GM23248 (cell line): ENCODE measurements around the gene PRKCB.

ENCODE experiments used
- EZH2 ChIP-seq: fragments of 200-600 bp; sonication (generic); IDR thresholded peaks from 2 replicates; pipeline ENCODE4 v1.6.1; 2018; ENCODE audit warnings: antibody characterized with exemption, mild to moderate bottlenecking; ENCODE audit not compliant: insufficient read depth, poor library complexity, severe bottlenecking
- EZH2phosphoT487 ChIP-seq: fragments of 200-600 bp; sonication (generic); IDR thresholded peaks from 2 replicates; pipeline ENCODE4 v1.6.1; 2018; ENCODE audit warnings: antibody characterized with exemption, moderate library complexity, mild to moderate bottlenecking, low read depth; ENCODE audit not compliant: insufficient read depth

DNA sequence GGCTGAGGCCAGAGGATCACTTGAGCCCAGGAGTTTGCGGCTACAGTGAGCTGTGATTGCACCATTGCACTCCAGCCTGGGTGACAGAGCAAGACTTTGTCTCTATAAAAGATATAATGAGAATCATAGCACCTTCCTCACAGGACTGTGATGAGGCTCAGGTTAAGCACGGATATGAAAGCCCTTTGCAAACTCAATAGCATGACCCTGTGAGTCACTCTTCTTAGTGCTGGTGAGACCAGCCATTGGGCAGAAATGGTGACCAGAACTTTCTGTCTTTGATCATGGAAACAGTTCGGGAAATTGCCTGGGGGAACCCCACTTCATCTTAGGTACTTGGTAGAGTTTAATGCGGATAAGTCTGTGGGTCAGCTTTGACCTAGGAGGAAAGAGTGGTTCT is 144.2 kb downstream of the PRKCB start:
- TF ChIP-seq EZH2 (no peak), EZH2phosphoT487 (no peak)
